Eye (tissue), 1 donor: Measurements from ENCODE around the gene TRIM46.
"Not testable (repeated sequence)": the region's sequence is repeated elsewhere in the genome, so short reads cannot be mapped to it uniquely, and the experiment has no call there.

Experiments
- DNase-seq: peaks from one replicate; pipeline ENCODE4 v3.0.0-alpha.2; 2015

The TRIM46 gene

DNA sequence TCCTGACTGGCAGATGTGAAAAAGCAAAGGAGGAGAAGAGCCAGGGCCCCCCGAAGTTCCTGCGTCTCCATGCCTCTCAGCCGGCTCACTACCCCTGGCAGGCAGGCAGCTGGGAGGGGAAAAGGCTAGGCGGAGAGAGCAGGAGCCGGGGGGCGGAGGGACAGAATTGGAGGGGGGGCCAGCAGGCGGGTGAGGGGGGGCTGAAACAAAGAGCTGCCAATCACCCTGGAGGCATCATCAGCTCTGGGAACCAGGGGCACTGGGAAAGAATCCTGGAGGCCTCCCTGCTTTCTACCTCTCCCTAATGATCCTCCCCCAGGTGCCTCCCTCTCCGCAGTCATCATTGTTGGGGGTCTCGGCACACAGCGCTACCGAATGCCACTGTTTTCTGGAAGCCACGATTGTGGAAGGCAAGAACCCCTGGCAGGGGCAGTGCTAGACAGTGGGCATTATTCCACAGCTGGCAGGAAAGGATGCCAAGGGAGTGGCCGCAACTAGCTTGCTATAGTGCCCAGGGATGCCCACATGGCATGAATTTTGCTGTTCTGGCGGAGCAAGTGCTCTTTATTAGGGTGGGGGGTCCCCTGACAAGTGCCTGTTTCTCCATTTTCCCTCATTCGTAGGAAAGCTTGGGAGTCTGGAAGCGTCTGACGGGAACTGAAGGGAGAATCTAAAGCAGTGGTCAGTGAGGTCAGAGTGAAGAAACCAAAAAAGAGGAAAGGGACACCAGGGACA is 34.3 kb downstream of the TRIM46 start, which contains the start of gene THBS3:
TSS of gene THBS3 (minus strand) at position 92 of the 735 bp plus-strand sequence. CDS start at position 71, 21 bp downstream.
- DNase-seq, result peak; percentile 92

DNA sequence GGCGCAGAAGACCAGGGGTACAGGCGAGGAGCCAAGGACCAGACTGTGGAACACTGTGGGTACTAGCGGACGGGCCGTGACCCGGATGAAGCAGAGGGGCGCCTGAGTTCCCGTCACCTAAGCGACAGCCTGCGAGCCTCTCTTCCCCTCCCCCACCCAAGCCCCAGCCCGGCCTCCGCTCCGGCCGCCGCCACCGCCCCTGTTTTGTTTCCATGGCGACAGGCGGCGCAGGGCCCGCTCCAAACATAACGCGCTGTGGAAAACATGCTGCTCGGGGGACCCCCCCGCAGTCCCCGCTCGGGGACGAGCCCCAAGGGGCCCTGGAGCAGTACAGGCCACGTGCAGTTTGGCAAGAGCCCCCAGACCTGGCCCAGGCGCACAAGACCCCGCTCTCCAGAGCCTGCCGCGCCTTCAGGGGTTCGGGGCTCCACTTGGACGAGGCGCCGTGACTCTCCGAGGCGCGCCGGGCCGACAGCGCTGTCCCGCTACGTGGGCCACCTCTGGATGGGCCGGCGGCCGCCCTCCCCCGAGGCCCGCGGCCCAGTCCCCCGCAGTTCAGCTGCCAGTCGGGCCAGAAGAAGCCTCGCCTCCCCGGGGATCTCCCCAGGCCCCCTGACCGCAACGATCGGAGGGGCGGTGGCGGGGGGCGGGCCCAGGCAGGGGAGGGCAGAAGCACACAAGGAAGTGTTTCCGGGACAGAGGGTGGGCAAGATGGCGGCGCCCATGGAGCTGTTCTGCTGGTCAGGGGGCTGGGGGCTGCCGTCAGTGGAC is 35.1 kb downstream of the TRIM46 start, which contains the start of gene MTX1:
TSS of gene MTX1 (plus strand) at position 155 of the 771 bp plus-strand sequence. CDS start at position 265, 110 bp downstream.
- peak; percentile 97 for DNase-seq

DNA sequence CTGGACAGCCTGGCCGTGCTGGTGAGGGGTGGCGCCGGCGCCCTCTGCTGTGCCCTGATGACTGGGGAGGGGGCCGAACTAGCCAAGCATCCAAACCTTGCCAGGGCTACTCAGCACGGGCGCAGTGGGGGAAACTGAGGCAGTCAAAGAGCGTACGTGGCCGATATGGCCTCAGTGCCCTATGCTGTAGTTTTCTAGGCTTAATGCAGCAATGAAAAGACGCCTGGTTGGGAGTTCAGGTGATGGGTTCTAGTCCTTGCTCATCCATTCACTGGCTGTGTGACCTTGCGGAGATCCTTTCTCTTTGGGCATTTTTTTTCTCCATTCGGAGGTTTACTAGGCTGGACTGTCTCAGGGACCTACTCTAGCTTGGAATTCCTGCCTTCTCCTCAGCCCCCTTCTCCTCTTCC is 35.7 kb downstream of the TRIM46 start:
- DNase-seq, result no peak

DNA sequence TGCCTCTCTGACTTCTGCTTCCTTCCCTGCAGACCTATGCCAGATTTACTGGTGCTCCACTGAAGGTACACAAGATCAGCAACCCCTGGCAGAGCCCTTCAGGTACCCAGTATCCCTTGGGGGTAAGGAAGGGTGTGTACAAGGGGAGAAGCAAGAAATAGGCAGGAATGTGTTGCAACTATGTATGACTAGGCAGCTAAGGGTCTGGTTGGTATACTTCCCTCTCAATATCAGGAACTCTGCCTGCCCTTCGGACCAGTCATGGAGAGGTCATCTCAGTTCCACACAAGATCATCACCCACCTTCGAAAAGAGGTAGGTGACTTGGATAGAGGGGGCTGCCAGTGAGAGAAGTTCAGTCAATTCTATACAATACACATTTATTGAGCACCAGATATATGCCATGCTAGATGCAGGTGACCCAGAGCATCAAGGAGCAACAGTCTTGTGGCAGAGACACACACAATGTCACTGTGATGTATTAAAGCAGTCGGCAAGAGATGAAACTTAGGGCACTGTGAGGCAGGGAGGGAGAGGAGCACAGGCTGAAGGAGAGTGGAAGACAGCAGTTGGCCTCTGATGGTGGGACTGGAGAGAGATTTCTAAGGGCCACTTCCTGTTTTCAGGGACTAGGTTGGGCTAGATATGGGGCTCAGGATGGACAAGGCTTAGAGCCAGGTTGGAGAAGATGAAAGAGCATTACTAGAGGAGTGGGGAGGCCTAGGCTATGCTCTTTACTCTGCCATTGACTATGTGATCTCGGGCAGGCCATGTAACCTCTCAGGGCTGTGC is 36.9 kb downstream of the TRIM46 start:
- DNase-seq, result no peak

DNA sequence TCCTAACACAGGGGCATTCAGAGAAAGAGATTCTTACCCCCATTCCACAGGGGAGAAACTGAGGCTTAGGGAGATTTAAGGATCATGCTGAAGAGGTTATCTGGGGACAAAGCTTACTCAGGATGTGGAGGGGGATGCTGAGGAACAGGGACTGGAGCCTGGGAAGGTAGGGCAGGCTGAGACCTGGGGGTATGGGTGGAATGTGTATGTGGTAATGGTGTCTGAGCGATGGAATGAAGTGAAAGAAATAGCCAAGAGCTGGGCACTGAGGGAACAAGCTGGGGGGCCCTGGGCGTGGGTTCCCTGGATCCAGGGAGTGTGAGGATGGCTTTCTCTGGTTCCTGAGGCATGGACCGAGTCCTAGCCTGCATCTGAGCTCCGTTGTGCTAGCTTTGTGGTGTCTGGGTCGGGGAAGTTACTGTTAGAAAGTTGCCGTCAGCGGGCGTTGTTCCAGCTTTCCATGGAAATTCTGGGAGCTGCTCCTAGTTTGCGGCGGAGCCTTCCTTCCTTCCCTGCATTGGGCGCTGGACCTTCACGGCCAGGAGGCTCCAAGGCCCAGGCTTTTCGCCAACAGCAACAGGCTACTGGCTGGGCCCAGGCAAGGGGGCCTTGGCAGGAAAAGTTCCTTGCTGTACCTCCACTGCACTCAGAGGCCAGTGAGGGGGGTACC is 37.9 kb downstream of the TRIM46 start:
- not testable (repeated sequence) for DNase-seq

DNA sequence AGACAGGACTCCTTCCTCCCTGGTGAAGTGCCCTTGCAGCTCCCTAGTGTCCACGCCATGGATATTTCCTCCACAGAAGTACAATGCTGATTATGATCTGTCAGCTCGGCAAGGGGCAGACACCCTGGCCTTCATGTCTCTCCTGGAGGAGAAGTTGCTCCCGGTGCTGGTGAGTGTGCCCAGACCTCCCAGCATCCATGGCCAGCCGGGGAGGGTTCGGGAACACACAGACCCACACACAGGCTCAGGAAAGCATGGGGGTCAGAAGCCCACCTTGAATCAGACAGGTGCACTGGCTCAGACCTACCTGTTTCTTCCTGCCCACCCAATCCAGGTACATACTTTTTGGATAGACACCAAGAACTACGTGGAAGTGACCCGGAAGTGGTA is 38.4 kb downstream of the TRIM46 start:
- not testable (repeated sequence) for DNase-seq

DNA sequence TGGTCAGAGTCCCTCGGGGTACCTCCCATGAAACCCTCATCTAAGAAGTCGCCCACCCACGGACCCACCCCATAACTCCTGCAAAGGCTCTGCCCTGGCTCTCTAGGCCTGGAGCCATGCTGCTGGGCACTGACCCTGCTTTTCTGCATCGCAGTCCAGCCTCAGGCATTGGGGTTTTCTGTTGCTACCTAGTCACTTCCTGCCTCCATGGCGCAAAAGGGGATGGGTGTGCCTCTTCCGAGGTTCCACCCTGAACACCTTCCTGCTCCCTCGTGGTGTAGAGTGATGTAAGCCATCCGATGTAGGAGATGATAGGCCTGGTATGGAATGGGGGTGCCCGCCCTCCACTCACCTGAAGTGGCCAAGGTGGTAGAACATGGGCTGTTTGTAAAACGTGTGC is 41.1 kb downstream of the TRIM46 start:
- not testable (repeated sequence) for DNase-seq

DNA sequence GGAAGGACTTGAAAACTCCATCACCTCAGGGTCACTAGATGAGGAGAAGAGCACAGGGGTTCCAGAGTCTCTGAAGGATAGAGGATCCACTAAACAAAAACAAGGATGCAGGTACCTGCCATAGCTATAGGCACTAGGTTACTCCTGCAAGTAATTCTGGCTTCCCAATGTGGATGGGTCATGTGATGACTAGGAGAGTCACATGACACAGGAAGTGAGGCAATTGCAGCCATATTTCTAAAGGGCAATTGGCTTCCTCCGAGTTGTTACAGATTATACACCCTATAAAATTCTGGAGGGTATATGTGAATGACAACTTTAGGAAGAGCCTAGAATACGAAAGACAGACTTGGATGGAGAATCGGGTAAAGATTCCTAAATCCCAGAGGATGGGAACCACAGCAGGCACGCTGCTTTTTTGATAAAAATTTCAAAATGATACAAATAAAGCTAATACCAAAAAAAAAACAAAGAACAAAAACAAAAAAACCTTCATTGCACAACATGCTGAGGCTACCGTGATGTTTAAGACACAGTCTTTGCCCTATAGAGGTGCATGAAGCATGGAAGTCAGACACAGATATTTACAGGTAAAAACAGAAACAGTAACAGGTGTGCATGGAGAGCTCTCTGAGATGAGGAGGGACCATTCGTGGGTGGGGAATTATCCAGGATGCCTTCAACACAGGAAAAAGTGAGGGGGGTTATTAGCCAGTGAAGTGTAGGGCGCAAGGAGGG is 45.4 kb downstream of the TRIM46 start:
- DNase-seq, result peak; percentile 95

DNA sequence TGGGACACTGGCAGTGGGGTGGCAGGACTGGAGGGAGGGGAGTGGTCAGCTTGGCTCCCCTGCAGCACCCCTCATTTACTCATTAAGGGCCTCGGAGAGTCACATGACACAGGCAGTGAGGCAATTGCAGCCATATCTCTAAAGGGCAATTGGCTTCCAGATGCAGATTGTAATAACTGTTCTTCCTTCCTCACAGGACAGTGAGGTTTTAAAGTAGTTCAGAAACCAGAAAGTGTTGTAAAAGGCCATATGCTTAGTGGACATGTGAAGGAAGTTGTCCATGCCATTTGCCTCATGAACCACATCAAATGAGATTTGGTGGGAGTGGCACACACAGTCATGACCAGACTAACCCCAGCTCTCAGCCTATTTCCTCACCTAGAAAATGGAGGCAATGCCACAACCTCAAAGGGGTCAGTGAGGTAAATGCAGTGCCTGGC is 46.0 kb downstream of the TRIM46 start:
- DNase-seq, result peak; percentile 78

DNA sequence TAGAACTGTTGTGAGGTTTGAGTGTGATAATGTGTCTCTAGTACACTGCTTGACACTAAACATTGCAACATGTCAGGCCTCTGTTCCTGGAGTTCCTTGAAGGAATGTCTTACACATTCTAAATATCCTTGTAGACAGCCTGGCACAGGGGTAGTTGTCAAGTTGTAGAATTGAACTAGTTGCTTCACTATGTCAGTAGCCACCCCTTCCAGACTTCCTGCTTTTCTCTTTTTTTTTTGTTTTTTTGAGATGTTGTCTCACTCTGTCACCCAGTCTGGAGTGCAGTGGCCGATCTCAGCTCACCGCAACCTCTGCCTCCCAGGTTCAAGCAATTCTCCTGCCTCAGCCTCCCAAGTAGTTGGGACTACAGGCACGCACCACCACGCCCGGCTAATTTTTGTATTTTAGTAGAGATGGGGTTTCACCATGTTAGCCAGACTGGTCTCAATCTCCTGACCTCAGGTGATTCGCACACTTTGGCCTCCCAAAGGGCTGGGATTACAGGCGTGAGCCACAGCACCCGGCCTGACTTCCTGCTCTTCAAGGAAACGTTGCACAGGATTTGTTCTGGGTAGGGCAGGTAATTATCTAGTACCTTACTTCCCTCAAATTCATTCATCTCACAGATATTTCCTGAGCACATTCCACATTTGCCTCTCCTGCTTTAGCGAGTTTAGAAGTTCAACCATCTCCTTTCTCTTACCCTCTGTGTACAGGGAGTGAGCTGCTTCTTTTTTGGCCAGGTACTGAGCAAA is 46.7 kb downstream of the TRIM46 start:
- DNase-seq, result not testable (repeated sequence)

DNA sequence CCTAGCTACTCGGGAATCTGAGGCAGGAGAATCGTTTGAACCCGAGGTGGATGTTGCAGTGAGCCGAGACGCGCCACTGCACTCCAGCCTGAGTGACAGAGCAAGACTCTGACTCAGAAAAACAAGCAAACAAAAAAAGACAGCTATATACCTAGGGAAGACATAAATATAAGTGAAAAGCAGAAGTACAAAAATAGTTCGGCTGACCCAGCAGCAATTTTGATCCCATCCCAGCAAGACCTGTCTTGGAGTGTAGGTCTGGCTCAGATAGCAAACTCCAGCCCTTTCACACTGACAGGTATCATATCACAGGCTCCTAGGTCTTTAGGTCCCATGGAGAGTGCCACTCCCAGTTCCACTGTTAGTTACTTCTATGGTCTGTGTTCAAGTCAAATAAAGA is 49.4 kb downstream of the TRIM46 start:
- no peak for DNase-seq

DNA sequence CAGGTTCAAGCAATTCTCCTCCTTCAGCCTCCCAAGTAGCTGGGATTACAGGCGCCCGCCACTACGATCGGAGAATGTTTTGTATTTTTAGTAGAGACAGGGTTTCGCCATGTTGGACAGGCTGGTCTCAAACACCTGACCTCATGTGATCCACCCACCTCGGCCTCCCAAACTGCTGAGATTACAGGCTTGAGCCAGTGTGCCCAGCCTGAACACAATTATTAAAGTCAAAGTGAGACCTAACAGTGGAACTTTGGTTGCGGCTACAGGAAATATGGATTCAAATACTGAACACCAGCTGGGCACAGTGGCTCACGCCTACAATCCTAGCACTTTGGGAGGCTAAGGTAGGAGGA is 51.7 kb downstream of the TRIM46 start:
- DNase-seq, result not testable (repeated sequence)

DNA sequence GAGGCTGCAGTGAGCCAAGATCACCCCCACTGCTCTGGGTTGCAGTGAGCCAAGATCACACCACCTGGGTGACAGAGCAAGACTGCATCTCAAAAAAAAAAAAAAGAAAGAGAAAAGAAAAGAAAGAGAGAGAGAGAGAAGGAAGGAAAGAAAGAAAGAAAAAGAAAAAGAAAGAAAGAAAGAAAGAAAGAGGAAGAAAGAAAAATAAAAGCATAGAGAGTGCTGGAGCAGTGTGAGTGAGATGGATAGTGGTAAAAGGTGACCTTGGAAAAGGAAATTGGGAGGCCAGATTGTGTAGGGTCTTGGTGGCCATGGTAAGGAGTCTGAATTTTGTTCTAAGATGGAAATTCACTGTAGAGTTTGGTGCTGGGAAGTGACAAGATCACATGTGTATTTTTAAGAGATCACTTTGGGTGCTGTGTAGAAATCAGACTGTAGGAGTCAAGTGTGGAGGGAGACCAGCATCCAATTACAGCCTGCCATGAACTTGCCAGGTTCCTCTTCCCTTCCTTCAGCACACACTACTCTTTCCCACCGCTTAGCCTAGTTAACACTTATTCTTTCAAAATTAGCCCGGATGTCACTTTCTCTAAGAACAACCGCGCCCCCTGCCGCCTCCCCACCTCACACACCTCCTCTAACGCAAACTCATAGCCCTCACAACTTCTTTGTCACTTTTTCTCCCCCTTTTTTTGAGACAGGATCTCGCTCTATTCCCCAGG is 52.7 kb downstream of the TRIM46 start:
- DNase-seq, result peak; percentile 89

DNA sequence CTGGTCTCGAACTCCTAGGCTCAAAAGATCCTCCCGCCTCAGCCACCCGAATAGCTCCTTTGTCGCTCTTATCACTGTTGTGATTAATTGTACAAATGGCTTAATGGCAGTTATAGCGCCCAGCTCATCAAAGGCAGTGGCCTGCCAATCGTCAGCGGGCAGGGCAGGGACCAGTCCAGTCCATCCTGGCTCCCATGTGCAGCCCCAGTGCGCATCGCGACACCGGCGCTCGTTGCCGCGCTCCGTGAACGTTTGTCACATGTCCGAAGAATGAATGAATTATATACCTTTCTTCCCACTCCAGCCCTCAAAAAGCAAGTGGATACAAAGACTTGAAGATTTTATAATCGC is 53.2 kb downstream of the TRIM46 start:
- peak; percentile 91 for DNase-seq

DNA sequence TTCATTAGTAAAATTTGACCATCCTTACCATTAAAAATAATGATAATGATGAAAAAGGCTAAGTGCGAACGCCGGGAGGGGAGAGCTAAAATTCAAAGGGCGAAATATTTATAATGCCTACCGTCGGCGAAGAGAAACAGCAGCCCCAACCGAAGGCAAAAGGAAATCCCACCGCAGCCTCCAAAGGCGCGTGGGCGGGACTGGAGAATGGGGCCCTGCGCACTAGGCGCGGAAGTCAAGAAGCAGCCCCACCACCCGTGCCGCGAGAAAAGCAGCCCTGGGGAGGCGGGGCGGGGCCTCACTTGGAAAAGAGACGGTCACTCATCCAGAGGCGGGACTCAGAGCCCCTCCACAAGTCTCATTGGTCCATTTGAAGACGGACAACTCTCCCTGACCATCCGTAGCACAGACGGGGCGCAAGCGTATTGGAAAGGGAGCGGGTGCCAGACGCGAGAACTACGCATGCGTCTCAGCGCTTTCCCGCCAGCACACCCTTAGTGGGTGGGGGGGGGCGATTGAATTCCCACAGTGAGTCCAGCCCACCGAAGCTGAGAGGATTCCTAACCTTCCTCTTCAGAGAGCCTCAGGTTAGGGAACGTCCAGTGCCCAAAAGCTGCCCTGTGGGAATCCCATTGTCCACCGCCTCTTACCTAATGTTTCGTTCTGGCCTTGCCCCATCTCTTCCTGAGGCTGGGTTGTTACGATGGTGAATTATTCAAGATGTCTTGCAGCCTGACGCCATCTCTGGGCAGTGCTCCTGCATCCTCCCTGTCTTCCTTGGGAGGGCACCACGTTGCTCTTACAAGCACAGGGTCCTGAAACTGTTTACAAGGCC is 53.8 kb downstream of the TRIM46 start:
- peak; percentile 100 for DNase-seq

DNA sequence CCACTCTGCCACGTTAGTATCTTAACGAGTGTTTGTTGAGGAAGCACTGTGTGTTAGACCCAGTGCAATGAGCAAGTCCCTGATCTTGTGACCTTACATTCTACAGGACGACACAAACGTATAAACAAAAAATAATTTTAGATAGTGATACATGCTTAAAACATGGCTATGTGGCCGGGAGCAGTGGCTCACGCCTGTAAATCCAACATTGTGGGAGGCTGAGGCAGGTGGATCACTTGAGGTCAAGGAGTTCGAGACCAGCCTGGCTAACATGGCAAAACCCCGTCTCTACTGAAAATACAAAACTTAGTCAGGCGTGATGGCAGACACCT is 54.4 kb downstream of the TRIM46 start:
- no peak for DNase-seq

DNA sequence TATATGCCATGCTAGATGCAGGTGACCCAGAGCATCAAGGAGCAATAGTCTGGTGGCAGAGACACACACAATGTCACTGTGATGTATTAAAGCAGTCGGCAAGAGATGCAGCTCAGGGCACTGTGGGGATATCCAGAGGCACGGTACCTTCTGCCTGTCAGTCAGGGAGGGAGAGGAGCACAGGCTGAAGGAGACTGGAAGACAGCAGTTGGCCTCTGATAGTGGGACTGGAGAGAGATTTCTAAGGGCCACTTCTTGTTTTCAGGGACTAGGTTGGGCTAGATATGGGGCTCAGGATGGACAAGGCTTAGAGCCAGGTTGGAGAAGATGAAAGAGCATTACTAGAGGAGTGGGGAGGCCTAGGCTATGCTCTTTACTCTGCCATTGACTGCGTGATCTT is 57.7 kb downstream of the TRIM46 start:
- DNase-seq, result not testable (repeated sequence)

DNA sequence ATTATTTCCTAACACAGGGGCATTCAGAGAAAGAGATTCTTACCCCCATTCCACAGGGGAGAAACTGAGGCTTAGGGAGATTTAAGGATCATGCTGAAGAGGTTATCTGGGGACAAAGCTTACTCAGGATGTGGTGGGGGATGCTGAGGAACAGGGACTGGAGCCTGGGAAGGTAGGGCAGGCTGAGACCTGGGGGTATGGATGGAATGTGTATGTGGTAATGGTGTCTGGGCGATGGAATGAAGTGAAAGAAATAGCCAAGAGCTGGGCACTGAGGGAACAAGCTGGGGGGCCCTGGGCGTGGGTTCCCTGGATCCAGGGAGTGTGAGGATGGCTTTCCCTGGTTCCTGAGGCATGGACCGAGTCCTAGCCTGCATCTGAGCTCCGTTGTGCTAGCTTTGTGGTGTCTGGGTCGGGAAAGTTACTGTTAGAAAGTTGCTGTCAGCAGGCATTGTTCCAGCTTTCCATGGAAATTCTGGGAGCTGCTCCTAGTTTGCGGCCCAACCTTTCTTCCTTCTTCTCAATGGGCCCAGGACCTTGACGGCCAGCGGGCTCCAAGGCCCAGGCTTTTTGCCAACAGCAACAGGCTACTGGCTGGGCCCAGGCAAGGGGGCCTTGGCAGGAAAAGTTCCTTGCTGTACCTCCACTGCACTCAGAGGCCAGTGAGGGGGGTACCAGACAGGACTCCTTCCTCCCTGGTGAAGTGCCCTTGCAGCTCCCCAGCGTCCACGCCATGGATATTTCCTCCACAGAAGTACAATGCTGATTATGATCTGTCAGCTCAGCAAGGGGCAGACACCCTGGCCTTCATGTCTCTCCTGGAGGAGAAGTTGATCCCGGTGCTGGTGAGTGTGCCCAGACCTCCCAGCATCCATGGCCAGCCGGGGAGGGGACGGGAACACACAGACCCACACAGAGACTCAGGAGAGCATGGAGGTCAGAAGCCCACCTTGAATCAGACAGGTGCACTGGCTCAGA is 58.6 kb downstream of the TRIM46 start:
- peak; percentile 48 for DNase-seq
